Naive thymus-derived CD8-positive, alpha-beta T cell (primary cell): ENCODE results near the gene NECAB2. TPM values are rescaled to one million over a fixed set of nuclear protein-coding genes. Genes with fewer than 3 reads are reported as not detected.

Experiments used
- ATAC-seq, 2 donors: fragments of 150-1000 bp; cut with Tn5 transposase in 1 of 2; sonication (Bioruptor Pico), chemical (Tn5 transposase) in 1 of 2; 1 replicate in 1 of 2; 2 replicates in 1 of 2; pipeline ENCODE4 v1.10.0; 2021; ENCODE audit warnings: mild to moderate bottlenecking in 2 of 2, moderate library complexity in 2 of 2
- POLR2A ChIA-PET: fragments of 350-600 bp; sonication (Branson Sonifier 250); formaldehyde crosslinking; loops from one replicate; lab custom pipeline; 2021; ENCODE audit warnings: antibody characterized with exemption; lab: Charles Lee
- DNase-seq, 10 donors: peaks; one replicate each; pipeline versions ENCODE4 v3.0.0 to v3.0.0-alpha.2; 2020 to 2022
- H3K27ac Mint-ChIP-seq, 10 donors: one replicate each; pipeline ENCODE4 v1.8.0; 2020 to 2022; ENCODE audit warnings: mild to moderate bottlenecking in 10 of 10, mixed read lengths in 10 of 10, moderate library complexity in 4 of 10, inconsistent platforms in 1 of 10
- H3K27me3 Mint-ChIP-seq, 5 donors: one replicate each; pipeline ENCODE4 v1.8.0; 2021 to 2022; ENCODE audit warnings: mixed read lengths in 5 of 5
- H3K36me3 Mint-ChIP-seq, 3 donors: one replicate each; pipeline ENCODE4 v1.8.0; 2020 to 2022; ENCODE audit warnings: mixed read lengths in 3 of 3, mild to moderate bottlenecking in 2 of 3, inconsistent platforms in 1 of 3
- H3K4me1 Mint-ChIP-seq, 4 donors: one replicate each; pipeline ENCODE4 v1.8.0; 2021 to 2022; ENCODE audit warnings: mixed read lengths in 4 of 4
- H3K4me3 Mint-ChIP-seq, 10 donors: one replicate each; pipeline ENCODE4 v1.8.0; 2020 to 2022; ENCODE audit warnings: mild to moderate bottlenecking in 10 of 10, mixed read lengths in 10 of 10, moderate library complexity in 6 of 10, inconsistent platforms in 1 of 10
- H3K9me3 Mint-ChIP-seq, 9 donors: one replicate each; pipeline ENCODE4 v1.8.0; 2020 to 2022; ENCODE audit warnings: mixed read lengths in 9 of 9, mild to moderate bottlenecking in 3 of 9, inconsistent platforms in 1 of 9, moderate library complexity in 1 of 9
- polyA plus RNA-seq, 3 donors: library from polyadenylated mRNA; unstranded; fragments of 300-500 nt; fragmentation: Illumina TruSeq; gene quantifications; one replicate each; pipeline ENCODE4 v1.2.3, GENCODE V29; 2021
- total RNA-seq, 8 experiments: library from RNA in 2 of 8; stranded (reverse) in 2 of 8; gene quantifications; one replicate each; pipeline ENCODE4 v1.2.3 and lab custom pipeline; 2021 to 2026

NECAB2 gene
- total and polyA plus RNA-seq, 5 experiments from 2014 or later = not detected

GRCh38 chr16:83977056-83977815 lies 9.2 kb downstream of the NECAB2 start:
- peaks cover 2 to 27% (median 9%) of the 10 kb centered on the region in 5 donors for H3K27me3 Mint-ChIP-seq
- no peak for ATAC-seq
- H3K36me3 Mint-ChIP-seq = peaks cover 0 to 6% (median 0%) of the 10 kb centered on the region in 3 donors
- no peak overlapping the region for H3K27ac Mint-ChIP-seq
- no peaks in the 10 kb centered on the region for H3K4me1 Mint-ChIP-seq
- H3K9me3 Mint-ChIP-seq = peaks cover 0 to 18% (median 5%) of the 10 kb centered on the region in 9 donors
- peak in 1 of 10 donors; percentile 42 for DNase-seq
- POLR2A ChIA-PET = no interaction called here
- H3K4me3 Mint-ChIP-seq = no peak overlapping the region

DNA sequence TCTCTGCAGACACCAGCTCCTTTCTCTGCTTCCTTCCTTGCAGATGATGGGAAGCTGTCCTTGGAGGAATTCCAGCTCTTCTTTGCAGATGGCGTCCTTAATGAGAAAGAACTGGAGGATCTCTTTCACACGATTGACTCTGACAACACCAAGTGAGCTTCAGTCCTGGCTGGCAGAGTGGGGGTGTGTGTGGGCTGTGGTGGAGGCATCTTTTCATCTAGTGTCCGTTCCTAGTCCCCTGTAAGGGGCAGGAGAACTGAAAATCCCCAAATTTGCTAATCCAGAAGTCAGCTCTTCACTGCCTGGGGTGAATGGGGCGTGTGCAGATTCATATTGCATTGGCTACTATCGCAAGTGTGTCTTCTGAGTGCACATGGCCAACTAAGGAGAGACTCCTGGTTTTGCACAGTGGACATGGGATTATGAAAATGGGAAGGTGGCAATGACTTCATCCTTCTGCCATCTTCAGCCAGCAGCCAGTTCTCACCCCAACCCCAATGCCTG lies 10.4 kb downstream of the NECAB2 start:
- Mint-ChIP-seq H3K27ac (no peak overlapping the region), H3K36me3 (peaks cover 0 to 6% (median 0%) of the 10 kb centered on the region in 3 donors), H3K27me3 (peaks cover 2 to 19% (median 9%) of the 10 kb centered on the region in 5 donors), H3K9me3 (peaks cover 0 to 18% (median 5%) of the 10 kb centered on the region in 9 donors), H3K4me3 (no peak overlapping the region), H3K4me1 (no peaks in the 10 kb centered on the region)
- DNase-seq (no peak), ATAC-seq (no peak)
- POLR2A ChIA-PET = no interaction called here

DNA sequence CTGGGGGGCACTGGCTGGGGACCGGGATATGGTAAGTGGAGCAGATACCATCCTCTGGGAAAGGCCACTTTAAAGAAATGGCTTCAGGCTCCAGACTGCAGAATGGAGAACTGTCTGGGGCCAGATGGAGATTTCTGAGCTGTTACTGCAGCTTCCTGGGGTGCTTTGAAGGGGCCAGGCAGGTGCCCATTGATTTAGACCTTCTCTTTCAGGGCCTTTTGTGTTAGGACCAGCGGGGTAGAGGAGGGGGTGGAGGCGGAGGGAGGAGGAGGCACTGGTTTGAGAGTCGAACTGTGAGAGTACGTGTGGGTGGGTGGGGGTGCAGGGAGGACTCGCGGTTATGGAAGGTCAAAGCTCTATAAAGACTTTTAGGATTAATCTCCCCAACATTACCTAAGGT lies 11.4 kb downstream of the NECAB2 start:
- no peak for DNase-seq
- POLR2A ChIA-PET = no interaction called here
- no peak for ATAC-seq
- Mint-ChIP-seq H3K27ac (no peak overlapping the region), H3K27me3 (peaks cover 2 to 9% (median 4%) of the 10 kb centered on the region in 5 donors), H3K4me1 (no peaks in the 10 kb centered on the region), H3K36me3 (peaks cover 0 to 6% (median 0%) of the 10 kb centered on the region in 3 donors), H3K9me3 (peaks cover 0 to 18% (median 5%) of the 10 kb centered on the region in 9 donors), H3K4me3 (no peak overlapping the region)

- H3K4me1 Mint-ChIP-seq = no peaks in the 10 kb centered on the region
- no peak overlapping the region for H3K27ac Mint-ChIP-seq
- POLR2A ChIA-PET = no interaction called here
- H3K4me3 Mint-ChIP-seq = no peak overlapping the region
- DNase-seq (peak in 1 of 10 donors; percentile 21), ATAC-seq (no peak)
- peaks cover 0 to 2% (median 0%) of the 10 kb centered on the region in 5 donors for H3K27me3 Mint-ChIP-seq
- H3K36me3 Mint-ChIP-seq = peaks cover 0 to 6% (median 0%) of the 10 kb centered on the region in 3 donors
- H3K9me3 Mint-ChIP-seq = peaks cover 0 to 18% (median 5%) of the 10 kb centered on the region in 9 donors
These were observed 12.8 kb downstream of the NECAB2 start for GRCh38 chr16:83980794-83981193.

- POLR2A ChIA-PET = no interaction called here
- Mint-ChIP-seq H3K27ac (no peak overlapping the region), H3K27me3 (peaks cover 0 to 3% (median 0%) of the 10 kb centered on the region in 5 donors), H3K9me3 (peaks cover 0 to 18% (median 5%) of the 10 kb centered on the region in 9 donors), H3K4me3 (no peak overlapping the region), H3K4me1 (no peaks in the 10 kb centered on the region), H3K36me3 (peaks cover 0 to 6% (median 0%) of the 10 kb centered on the region in 3 donors)
- no peak for ATAC-seq
- no peak for DNase-seq
These were observed 13.8 kb downstream of the NECAB2 start for GRCh38 chr16:83981799-83982198.

DNA sequence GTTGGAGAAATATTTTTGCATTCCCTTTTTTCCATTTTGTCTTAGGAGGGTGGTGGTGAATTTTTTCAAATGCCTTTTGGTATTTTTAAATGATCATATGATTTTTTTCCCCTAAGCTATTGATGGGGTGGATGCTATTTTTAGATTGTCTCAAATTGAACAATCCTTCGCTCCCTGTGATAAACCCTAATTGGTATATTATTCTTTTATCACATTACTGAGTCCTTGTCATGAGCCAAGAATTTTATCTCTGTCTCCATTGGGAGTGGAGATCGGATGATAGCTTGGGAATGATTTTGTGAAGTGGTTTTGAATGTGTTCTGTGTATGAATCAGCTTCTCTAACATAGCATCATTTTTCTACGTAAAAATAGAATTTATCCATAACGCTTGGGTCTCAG lies 15.4 kb downstream of the NECAB2 start:
- Mint-ChIP-seq H3K4me3 (no peak overlapping the region), H3K27ac (no peak overlapping the region), H3K9me3 (peaks cover 0 to 9% (median 4%) of the 10 kb centered on the region in 9 donors), H3K27me3 (peaks cover 0 to 3% (median 2%) of the 10 kb centered on the region in 5 donors), H3K4me1 (no peaks in the 10 kb centered on the region), H3K36me3 (peaks cover 0 to 6% (median 0%) of the 10 kb centered on the region in 3 donors)
- DNase-seq = no peak
- no peak for ATAC-seq
- POLR2A ChIA-PET = no interaction called here

DNA sequence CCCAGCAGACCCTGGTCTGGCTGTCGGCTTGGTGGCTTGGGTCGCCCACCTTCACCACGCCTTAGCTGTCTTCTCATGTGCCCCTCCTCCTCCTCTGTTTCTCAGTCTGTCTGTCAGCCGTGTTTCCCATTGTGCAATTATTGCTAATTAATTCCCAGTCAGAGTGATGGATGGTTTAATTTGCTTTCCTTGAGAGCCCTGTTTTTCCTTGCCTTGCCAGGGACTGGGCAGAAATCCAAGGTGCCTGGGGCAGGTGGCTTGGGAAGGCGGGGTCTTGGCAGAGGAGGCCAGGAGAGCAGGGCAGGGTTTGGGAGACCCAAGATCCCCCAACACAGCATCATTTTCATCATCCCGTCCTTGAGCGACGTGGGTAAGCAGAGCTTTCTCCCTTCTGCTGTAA lies 21.3 kb downstream of the NECAB2 start:
- Mint-ChIP-seq H3K36me3 (no peaks in the 10 kb centered on the region), H3K27ac (no peak overlapping the region), H3K27me3 (peaks cover 4 to 57% (median 40%) of the 10 kb centered on the region in 5 donors), H3K9me3 (peaks cover 0 to 4% (median 0%) of the 10 kb centered on the region in 9 donors), H3K4me3 (no peak overlapping the region), H3K4me1 (no peaks in the 10 kb centered on the region)
- ATAC-seq (no peak), DNase-seq (peak in 1 of 10 donors; percentile 15)
- POLR2A ChIA-PET = no interaction called here

GRCh38 chr16:83990492-83990891 lies 22.4 kb downstream of the NECAB2 start:
- POLR2A ChIA-PET = no interaction called here
- peak in 1 of 10 donors; percentile 21 for DNase-seq
- H3K4me1 Mint-ChIP-seq = peaks cover 0 to 2% (median under 1%) of the 10 kb centered on the region in 4 donors
- H3K36me3 Mint-ChIP-seq = no peaks in the 10 kb centered on the region
- H3K4me3 Mint-ChIP-seq = no peak overlapping the region
- peaks cover 0 to 4% (median 0%) of the 10 kb centered on the region in 9 donors for H3K9me3 Mint-ChIP-seq
- H3K27ac Mint-ChIP-seq = no peak overlapping the region
- H3K27me3 Mint-ChIP-seq = peaks cover 4 to 69% (median 46%) of the 10 kb centered on the region in 5 donors
- ATAC-seq = no peak

DNA sequence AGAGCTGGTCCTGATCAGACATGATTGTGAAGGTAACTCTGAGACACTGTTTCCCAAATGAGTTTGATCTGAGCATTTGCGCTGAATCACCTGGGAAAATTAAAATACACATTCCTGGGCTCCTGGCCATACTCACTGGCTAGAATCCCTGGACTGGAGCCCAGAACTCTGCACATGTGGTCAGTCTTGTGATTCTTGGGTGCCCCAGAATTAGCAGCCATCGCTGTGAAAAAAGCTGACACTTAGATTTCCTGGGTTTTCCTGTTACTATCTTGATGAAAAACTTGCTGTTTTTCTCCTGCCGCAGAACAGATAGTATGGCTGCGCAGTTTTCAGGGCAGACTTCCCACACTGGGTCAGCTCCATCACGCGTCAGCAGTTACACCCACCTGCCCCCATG lies 24.6 kb downstream of the NECAB2 start:
- H3K27me3 Mint-ChIP-seq = peaks cover 8 to 85% (median 54%) of the 10 kb centered on the region in 5 donors
- no peak overlapping the region for H3K4me3 Mint-ChIP-seq
- H3K27ac Mint-ChIP-seq = peak overlapping the region in 1 of 10 donors; percentile 21

DNA sequence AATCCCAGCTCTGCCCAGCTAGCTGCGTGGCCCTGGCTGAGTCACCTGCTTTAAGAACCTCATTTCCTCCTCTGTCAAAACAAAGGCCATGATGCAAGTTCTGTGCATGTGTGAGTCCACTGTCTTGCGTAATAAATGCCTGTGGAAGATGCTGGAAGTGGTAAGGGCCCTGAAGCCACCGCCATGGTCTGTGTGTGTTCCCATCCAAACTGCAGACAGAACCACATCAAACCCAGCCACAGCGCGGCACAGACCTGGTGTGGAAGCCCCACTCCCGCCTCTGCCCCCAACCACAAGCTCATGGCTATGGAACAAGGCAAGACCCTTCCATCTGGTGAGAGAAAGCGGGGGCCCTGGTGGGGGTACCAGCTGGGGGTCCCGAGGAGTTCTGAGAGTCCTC lies 26.0 kb downstream of the NECAB2 start:
- no peak for ATAC-seq
- Mint-ChIP-seq H3K27me3 (peaks cover 8 to 84% (median 56%) of the 10 kb centered on the region in 5 donors), H3K36me3 (no peaks in the 10 kb centered on the region), H3K4me1 (peaks cover 0 to 12% (median 3%) of the 10 kb centered on the region in 4 donors), H3K4me3 (no peak overlapping the region), H3K9me3 (peaks cover 0 to 4% (median 0%) of the 10 kb centered on the region in 9 donors), H3K27ac (no peak overlapping the region)
- DNase-seq = peak in 1 of 10 donors; percentile 53
- POLR2A ChIA-PET = no interaction called here

More for the DNA sequence above, 24.6 kb downstream of the NECAB2 start:
- POLR2A ChIA-PET = no interaction called here
- peaks cover 0 to 4% (median 0%) of the 10 kb centered on the region in 9 donors for H3K9me3 Mint-ChIP-seq
- DNase-seq (no peak), ATAC-seq (no peak)
- no peaks in the 10 kb centered on the region for H3K36me3 Mint-ChIP-seq
- peaks cover 0 to 12% (median 3%) of the 10 kb centered on the region in 4 donors for H3K4me1 Mint-ChIP-seq

GRCh38 chr16:83994703-83995102 lies 26.7 kb downstream of the NECAB2 start:
- H3K9me3 Mint-ChIP-seq = peaks cover 0 to 4% (median 0%) of the 10 kb centered on the region in 9 donors
- peaks cover 8 to 78% (median 52%) of the 10 kb centered on the region in 5 donors for H3K27me3 Mint-ChIP-seq
- no peak overlapping the region for H3K4me3 Mint-ChIP-seq
- H3K36me3 Mint-ChIP-seq = no peaks in the 10 kb centered on the region
- peaks cover 0 to 12% (median 3%) of the 10 kb centered on the region in 4 donors for H3K4me1 Mint-ChIP-seq
- POLR2A ChIA-PET = no interaction called here
- H3K27ac Mint-ChIP-seq = no peak overlapping the region
- ATAC-seq (no peak), DNase-seq (peak in 1 of 10 donors; percentile 54)

DNA sequence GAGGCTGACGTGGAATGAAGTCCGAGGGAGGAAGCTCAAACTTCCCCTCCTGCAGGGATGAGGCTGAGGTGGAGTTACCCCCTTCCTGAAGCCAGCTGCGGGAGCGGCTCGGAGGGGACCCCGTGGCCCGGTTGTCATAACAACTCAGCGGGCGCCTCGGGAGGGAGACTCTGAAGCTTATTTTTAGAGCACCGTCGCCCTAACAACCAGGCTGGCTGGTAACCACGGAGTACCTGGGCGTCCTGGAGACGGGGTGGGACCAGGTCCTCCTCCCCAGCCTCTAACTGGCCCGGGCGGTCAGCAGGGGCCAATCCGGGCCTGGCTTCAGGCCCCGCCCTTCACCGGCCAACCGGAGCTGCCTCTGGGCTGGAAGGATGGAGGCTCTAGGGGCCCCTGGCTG lies 27.7 kb downstream of the NECAB2 start:
- H3K9me3 Mint-ChIP-seq = peaks cover 0 to 4% (median 0%) of the 10 kb centered on the region in 9 donors
- POLR2A ChIA-PET = no interaction called here
- peaks cover 10 to 74% (median 48%) of the 10 kb centered on the region in 5 donors for H3K27me3 Mint-ChIP-seq
- peaks cover 0 to 12% (median 3%) of the 10 kb centered on the region in 4 donors for H3K4me1 Mint-ChIP-seq
- H3K4me3 Mint-ChIP-seq = no peak overlapping the region
- no peak overlapping the region for H3K27ac Mint-ChIP-seq
- no peaks in the 10 kb centered on the region for H3K36me3 Mint-ChIP-seq
- peak in 1 of 10 donors; percentile 53 for DNase-seq
- peak in 1 of 2 donors; percentile 53 for ATAC-seq
